CD4-positive, alpha-beta memory T cell (primary cell): ENCODE data around the gene GMPR2. TPM values are rescaled to one million over a fixed set of nuclear protein-coding genes. Genes with fewer than 3 reads are reported as not detected.
A peak's percentile ranks its signal among the peaks of the same experiment; 100 is the strongest.

Experiments used
- CTCF ChIA-PET: fragments of 350-600 bp; sonication (Branson Sonifier 250); formaldehyde crosslinking; loops from one replicate; lab custom pipeline; 2021; ENCODE audit warnings: inconsistent platforms; ENCODE audit not compliant: partially characterized antibody; lab: Charles Lee
- POLR2A ChIA-PET: fragments of 350-600 bp; sonication (Branson Sonifier 250); formaldehyde crosslinking; loops from one replicate; lab custom pipeline; 2021; ENCODE audit not compliant: partially characterized antibody; lab: Charles Lee
- DNase-seq, 5 donors: peaks; one replicate each; pipeline versions ENCODE4 v3.0.0 to v3.0.0-alpha.2; 2020 to 2022; ENCODE audit warnings: mixed read lengths in 1 of 5
- H3K27ac ChIP-seq: one replicate; pipeline ENCODE4 v1.7.0; 2013; ENCODE audit warnings: low read depth, low read length
- H3K27me3 ChIP-seq: 2 replicates; pipeline ENCODE4 v1.7.0; 2013; ENCODE audit warnings: mild to moderate bottlenecking, low read length, moderate library complexity; ENCODE audit not compliant: insufficient read depth
- H3K36me3 ChIP-seq: 2 replicates; pipeline ENCODE4 v1.7.0; 2013; ENCODE audit warnings: mild to moderate bottlenecking, low read length, moderate library complexity; ENCODE audit not compliant: insufficient read depth
- H3K4me1 ChIP-seq: 2 replicates; pipeline ENCODE4 v1.7.0; 2013; ENCODE audit warnings: mild to moderate bottlenecking, low read length, moderate library complexity; ENCODE audit not compliant: insufficient read depth
- H3K4me3 ChIP-seq, 2 donors: one replicate each; pipeline ENCODE4 v1.7.0; 2013; ENCODE audit warnings: low read length in 2 of 2, mild to moderate bottlenecking in 1 of 2
- H3K9me3 ChIP-seq, 2 donors: one replicate each; pipeline ENCODE4 v1.7.0; 2013; ENCODE audit warnings: low read length in 2 of 2, control low read depth in 1 of 2; ENCODE audit not compliant: control insufficient read depth in 1 of 2
- H3K27ac Mint-ChIP-seq, 7 donors: one replicate each; pipeline ENCODE4 v1.8.0; 2020 to 2021; ENCODE audit warnings: mixed read lengths in 7 of 7, mild to moderate bottlenecking in 6 of 7, inconsistent platforms in 3 of 7, moderate library complexity in 3 of 7
- H3K27me3 Mint-ChIP-seq, 2 donors: one replicate each; pipeline ENCODE4 v1.8.0; 2020 to 2021; ENCODE audit warnings: mixed read lengths in 2 of 2
- H3K36me3 Mint-ChIP-seq, 2 donors: one replicate each; pipeline ENCODE4 v1.8.0; 2020 to 2021; ENCODE audit warnings: mixed read lengths in 2 of 2, inconsistent platforms in 1 of 2, mild to moderate bottlenecking in 1 of 2
- H3K4me1 Mint-ChIP-seq, 4 donors: one replicate each; pipeline ENCODE4 v1.8.0; 2020 to 2021; ENCODE audit warnings: mixed read lengths in 4 of 4, mild to moderate bottlenecking in 1 of 4
- H3K4me3 Mint-ChIP-seq, 8 donors: one replicate each; pipeline ENCODE4 v1.8.0; 2020 to 2021; ENCODE audit warnings: mixed read lengths in 8 of 8, mild to moderate bottlenecking in 7 of 8, moderate library complexity in 6 of 8, inconsistent platforms in 3 of 8
- H3K9me3 Mint-ChIP-seq, 8 donors: one replicate each; pipeline ENCODE4 v1.8.0; 2020 to 2021; ENCODE audit warnings: mixed read lengths in 8 of 8, mild to moderate bottlenecking in 5 of 8, inconsistent platforms in 3 of 8, moderate library complexity in 1 of 8
- intact Hi-C: fragments of 100-400 bp; cut with micrococcal nuclease; formaldehyde crosslinking; loops from one replicate; pipeline ENCODE4 v1.15.1; 2023
- polyA plus RNA-seq, 2 donors: library from polyadenylated mRNA; unstranded; fragments of 300-500 nt; fragmentation: Illumina TruSeq; gene quantifications; one replicate each; pipeline ENCODE4 v1.2.3, GENCODE V29; 2021
- total RNA-seq, 2 experiments: library from RNA; stranded (reverse); gene quantifications; one replicate each; pipeline ENCODE4 v1.2.3, GENCODE V29; 2021

The GMPR2 gene
- total and polyA plus RNA-seq, 4 experiments from 2014 or later: 91.0 to 116 (median 99.3) TPM

DNA sequence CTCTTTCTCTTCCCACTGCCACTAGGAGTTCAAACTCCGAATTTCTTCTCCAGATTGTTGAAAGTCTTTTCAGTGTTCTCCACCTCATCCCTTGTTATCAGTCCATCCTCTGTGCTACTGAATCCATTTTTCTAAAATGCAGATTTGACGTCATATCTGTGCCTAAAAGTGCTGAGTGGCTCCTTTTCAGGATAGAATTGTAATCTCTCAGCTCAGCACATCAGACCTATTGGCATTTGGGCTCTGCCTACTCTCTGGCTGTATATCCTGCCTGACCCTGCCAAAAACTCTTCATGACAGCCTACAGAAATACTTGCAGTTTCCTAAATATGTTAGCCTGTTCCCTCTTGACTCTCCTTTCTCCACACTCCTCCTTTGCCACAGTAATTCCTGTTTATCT, 39.7 kb downstream of the GMPR2 start:
- peaks cover 28 to 55% (median 44%) of the 10 kb centered on the region in 4 donors for H3K4me1 Mint-ChIP-seq
- H3K4me1 ChIP-seq: peaks cover 33% of the 10 kb centered on the region

DNA sequence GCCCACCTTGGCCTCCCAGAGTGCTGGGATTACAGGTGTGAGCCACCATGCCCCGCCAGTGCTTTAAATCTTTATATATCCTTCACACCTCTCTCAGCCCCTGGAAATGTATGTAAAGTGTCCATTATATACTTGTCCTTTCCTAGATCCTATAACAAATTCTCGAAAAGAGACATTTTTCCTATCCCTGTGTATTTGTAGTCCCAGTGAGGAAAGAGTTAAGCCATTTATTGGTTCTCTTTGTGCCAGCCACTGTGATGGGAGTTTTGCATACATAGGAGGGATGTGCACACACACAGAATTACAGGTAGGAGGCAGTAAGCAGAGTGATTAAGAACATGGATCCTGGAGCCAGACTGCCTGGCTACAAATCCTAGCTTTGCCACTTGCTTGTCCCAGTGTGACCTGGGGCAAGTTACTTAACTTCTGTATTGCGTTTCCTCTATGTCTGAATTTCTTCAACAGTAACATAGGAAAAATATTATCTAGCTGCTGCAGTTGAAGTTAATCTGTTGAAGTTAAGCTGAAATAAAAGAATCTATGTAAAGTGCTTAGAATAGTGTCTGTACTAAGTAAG, 40.8 kb downstream of the GMPR2 start:
- H3K4me1 ChIP-seq: peaks cover 36% of the 10 kb centered on the region
- H3K36me3 ChIP-seq: peaks cover 4% of the 10 kb centered on the region
- Mint-ChIP-seq H3K9me3 (no peaks in the 10 kb centered on the region), H3K36me3 (peaks cover 9 to 13% of the 10 kb centered on the region in 2 donors), H3K4me3 (peak overlapping the region in 3 of 8 donors; percentile 32 to 59 (median 57)), H3K27ac (peak overlapping the region; percentile 88 to 100 (median 98)), H3K27me3 (no peaks in the 10 kb centered on the region), H3K4me1 (peaks cover 32 to 62% (median 48%) of the 10 kb centered on the region in 4 donors)
- intact Hi-C loops: no loop called here
- DNase-seq: no peak
- H3K27me3 ChIP-seq: no peaks in the 10 kb centered on the region
- ChIA-PET CTCF (interaction anchor here (1.0 to 3.9 kb wide), 9 partner anchors 22 to 159 kb away, joined by 3 to 23 read pairs (median 5); partner anchors contain the start of genes CIDEB, LTB4R and TINF2), POLR2A (interaction anchor here (0.6 to 6.8 kb wide), 7 partner anchors 10 to 73 kb away, joined by 3 to 82 read pairs (median 3); partner anchors contain the start of genes CIDEB, DHRS1, LTB4R and LTB4R2)
- no peak overlapping the region for H3K4me3 ChIP-seq
- H3K27ac ChIP-seq: peak overlapping the region; percentile 58
- no peaks in the 10 kb centered on the region for H3K9me3 ChIP-seq

More for the DNA sequence above, 39.7 kb downstream of the GMPR2 start:
- peak overlapping the region in 7 of 8 donors; percentile 18 to 94 (median 83) for H3K4me3 Mint-ChIP-seq
- Histone ChIP-seq H3K4me3 (peak overlapping the region in 1 of 2 donors; percentile 39), H3K27me3 (no peaks in the 10 kb centered on the region), H3K36me3 (peaks cover 7% of the 10 kb centered on the region), H3K27ac (peak overlapping the region; percentile 94), H3K9me3 (no peaks in the 10 kb centered on the region)
- H3K27ac Mint-ChIP-seq: peak overlapping the region; percentile 91 to 100 (median 99)
- intact Hi-C loops: no loop called here
- no peaks in the 10 kb centered on the region for H3K9me3 Mint-ChIP-seq
- no peak for DNase-seq
- CTCF ChIA-PET: interaction anchor here (0.9 to 6.5 kb wide), 9 partner anchors 8 to 165 kb away, joined by 3 to 84 read pairs (median 17); partner anchors contain the start of genes CIDEB, DHRS1, LTB4R and LTB4R2
- no peaks in the 10 kb centered on the region for H3K27me3 Mint-ChIP-seq
- POLR2A ChIA-PET: interaction anchor here (0.6 to 6.8 kb wide), 20 partner anchors 10 to 1170 kb away, joined by 3 to 128 read pairs (median 16); partner anchors contain the start of genes CBLN3, CHMP4A, CIDEB and DCAF11
- peaks cover 10 to 19% of the 10 kb centered on the region in 2 donors for H3K36me3 Mint-ChIP-seq

DNA sequence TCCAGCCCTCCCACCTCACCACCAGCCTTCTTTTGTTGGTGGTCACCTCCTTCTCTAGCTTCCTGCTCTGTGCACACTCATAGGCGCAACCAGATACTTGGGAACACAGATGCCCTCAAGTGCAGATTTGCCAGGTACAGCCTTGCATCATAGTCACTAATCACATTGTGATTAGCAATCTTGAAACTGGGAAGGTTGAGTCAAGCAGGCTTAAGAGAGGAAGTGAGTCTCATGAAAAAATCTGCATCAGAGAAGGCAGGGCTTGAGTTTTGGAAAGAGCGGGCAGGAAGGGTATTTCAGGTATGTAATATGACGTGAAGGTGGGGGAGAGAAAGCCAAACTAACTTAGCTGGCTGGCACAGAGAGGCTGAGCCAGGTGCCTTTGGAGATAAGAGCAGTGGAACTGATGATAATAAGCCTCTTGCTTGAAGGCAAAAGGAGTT, 41.4 kb downstream of the GMPR2 start:
- no peaks in the 10 kb centered on the region for H3K27me3 Mint-ChIP-seq
- H3K36me3 Mint-ChIP-seq: peaks cover 3 to 13% of the 10 kb centered on the region in 2 donors
- peaks cover 42% of the 10 kb centered on the region for H3K4me1 ChIP-seq
- DNase-seq: peak; percentile 61 to 84 (median 63)
- H3K27ac ChIP-seq: peak overlapping the region; percentile 58
- ChIA-PET POLR2A (interaction anchor here (0.6 to 6.8 kb wide), 7 partner anchors 10 to 74 kb away, joined by 3 to 82 read pairs (median 3); partner anchors contain the start of genes CIDEB, DHRS1, LTB4R and LTB4R2), CTCF (interaction anchor here (0.7 to 3.9 kb wide), 10 partner anchors 23 to 738 kb away, joined by 3 to 23 read pairs (median 5); partner anchors contain the start of genes CIDEB, LTB4R and TINF2)
- H3K9me3 Mint-ChIP-seq: no peaks in the 10 kb centered on the region
- H3K36me3 ChIP-seq: peaks cover 4% of the 10 kb centered on the region
- no peaks in the 10 kb centered on the region for H3K9me3 ChIP-seq
- H3K4me3 ChIP-seq: no peak overlapping the region
- intact Hi-C loops: no loop called here
- no peaks in the 10 kb centered on the region for H3K27me3 ChIP-seq
- peak overlapping the region in 7 of 8 donors; percentile 12 to 57 (median 44) for H3K4me3 Mint-ChIP-seq
- H3K4me1 Mint-ChIP-seq: peaks cover 37 to 68% (median 53%) of the 10 kb centered on the region in 4 donors
- H3K27ac Mint-ChIP-seq: peak overlapping the region; percentile 88 to 100 (median 98)

DNA sequence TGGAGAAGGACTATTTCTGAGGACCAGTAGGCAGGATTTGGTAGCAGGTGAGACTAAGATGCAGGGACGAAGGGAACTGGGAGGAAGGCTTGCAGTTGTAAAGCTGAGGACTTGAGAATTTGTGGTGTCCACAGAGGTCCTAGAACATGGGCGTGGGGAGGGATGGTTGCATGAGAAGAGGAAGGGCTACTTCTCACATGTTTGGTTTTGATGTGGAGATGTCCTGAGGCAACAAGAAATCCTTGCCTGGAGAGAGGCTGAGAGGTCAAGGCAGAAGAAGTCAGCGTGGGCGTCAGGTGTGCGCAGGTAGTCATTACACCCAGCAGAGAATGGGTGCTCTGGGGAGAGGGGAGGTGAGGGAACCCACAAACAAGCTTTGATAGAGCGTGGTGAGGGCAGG, 44.3 kb downstream of the GMPR2 start:
- CTCF ChIA-PET: interaction anchor here (2.8 to 4.1 kb wide), 3 partner anchors 20 to 56 kb away, joined by 13 to 26 read pairs (median 19); partner anchors contain the start of gene TINF2
- H3K9me3 Mint-ChIP-seq: no peaks in the 10 kb centered on the region
- no peak overlapping the region for H3K4me3 ChIP-seq
- H3K36me3 Mint-ChIP-seq: no peaks in the 10 kb centered on the region
- H3K27ac Mint-ChIP-seq: peak overlapping the region in 4 of 7 donors; percentile 20 to 84 (median 80)
- intact Hi-C loops: no loop called here
- H3K27me3 ChIP-seq: no peaks in the 10 kb centered on the region
- no peak overlapping the region for H3K27ac ChIP-seq
- no peaks in the 10 kb centered on the region for H3K27me3 Mint-ChIP-seq
- H3K4me1 Mint-ChIP-seq: peaks cover 37 to 67% (median 51%) of the 10 kb centered on the region in 4 donors
- DNase-seq: no peak
- no peaks in the 10 kb centered on the region for H3K9me3 ChIP-seq
- H3K36me3 ChIP-seq: no peaks in the 10 kb centered on the region
- POLR2A ChIA-PET: no interaction called here
- H3K4me3 Mint-ChIP-seq: peak overlapping the region in 1 of 8 donors; percentile 10
- H3K4me1 ChIP-seq: peaks cover 43% of the 10 kb centered on the region

DNA sequence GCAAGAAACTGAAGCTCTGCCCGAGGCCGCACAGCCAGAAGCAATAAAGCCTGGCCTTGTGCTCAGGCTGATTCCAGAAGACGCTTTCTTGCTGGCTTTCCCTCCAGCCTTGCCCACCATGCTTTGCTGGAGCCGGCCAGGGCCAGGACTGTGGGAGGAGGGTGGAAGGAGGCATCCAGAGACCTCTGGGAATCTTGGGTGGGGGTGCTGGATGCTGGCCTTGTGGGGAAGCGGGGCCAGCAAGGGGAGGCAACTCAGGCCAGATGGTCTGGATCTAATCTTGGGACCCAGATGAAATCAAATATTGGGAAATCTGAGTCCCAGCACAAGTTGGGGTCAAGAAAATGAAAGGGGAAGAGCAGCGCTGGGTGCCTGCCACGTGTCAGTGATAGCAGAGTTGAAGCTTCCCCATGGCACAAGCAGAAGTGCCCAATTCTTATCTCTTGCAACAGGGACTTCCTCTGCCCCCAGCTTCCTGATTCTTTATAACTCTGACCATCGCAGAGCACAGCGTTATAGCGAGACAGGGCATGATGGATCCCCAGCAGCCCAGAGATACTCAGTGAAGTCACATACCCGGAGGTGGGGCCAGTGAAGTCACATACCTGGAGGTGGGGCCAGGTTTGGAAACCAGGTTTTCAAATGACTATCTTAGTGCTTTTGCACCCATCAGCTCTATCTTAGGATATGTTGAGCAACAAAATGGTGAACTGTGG, 45.0 kb downstream of the GMPR2 start:
- H3K27me3 Mint-ChIP-seq: no peaks in the 10 kb centered on the region
- Histone ChIP-seq H3K27ac (no peak overlapping the region), H3K4me3 (no peak overlapping the region), H3K36me3 (no peaks in the 10 kb centered on the region), H3K27me3 (no peaks in the 10 kb centered on the region), H3K4me1 (peaks cover 36% of the 10 kb centered on the region), H3K9me3 (no peaks in the 10 kb centered on the region)
- intact Hi-C loops: no loop called here
- no peaks in the 10 kb centered on the region for H3K9me3 Mint-ChIP-seq
- H3K4me3 Mint-ChIP-seq: no peak overlapping the region
- H3K4me1 Mint-ChIP-seq: peaks cover 30 to 60% (median 45%) of the 10 kb centered on the region in 4 donors
- ChIA-PET POLR2A (interaction anchor here (3.1 kb wide), 1 partner anchor 22 kb away, joined by 9 read pairs; the partner anchor contains the start of genes DHRS1 and NOP9), CTCF (interaction anchor here (0.6 to 4.1 kb wide), 5 partner anchors 9 to 55 kb away, joined by 3 to 26 read pairs (median 19); partner anchors contain the start of genes CIDEB and TINF2)
- no peaks in the 10 kb centered on the region for H3K36me3 Mint-ChIP-seq
- no peak for DNase-seq
- peak overlapping the region in 4 of 7 donors; percentile 81 to 91 (median 86) for H3K27ac Mint-ChIP-seq

DNA sequence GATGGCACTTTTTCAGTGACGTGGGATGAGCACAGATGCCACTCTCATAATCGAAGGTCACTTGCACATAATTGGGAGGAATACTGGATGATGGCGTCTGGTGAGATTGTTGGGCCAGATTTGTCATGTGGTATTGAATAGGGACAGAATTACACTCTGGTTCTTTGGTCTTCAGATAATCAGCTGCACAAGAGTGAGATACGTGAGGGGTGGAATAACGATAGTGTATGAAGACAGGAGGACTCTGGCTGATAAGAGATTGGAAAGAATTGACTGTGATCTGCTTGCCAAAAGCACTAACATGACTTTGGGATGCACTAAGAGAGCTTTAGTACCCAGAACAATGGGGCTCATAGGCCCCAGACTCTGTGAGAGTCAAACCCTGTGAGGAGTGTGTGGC, 45.7 kb downstream of the GMPR2 start:
- no peaks in the 10 kb centered on the region for H3K9me3 ChIP-seq
- Mint-ChIP-seq H3K27ac (peak overlapping the region; percentile 71 to 95 (median 91)), H3K4me1 (peaks cover 28 to 55% (median 40%) of the 10 kb centered on the region in 4 donors), H3K4me3 (peak overlapping the region in 3 of 8 donors; percentile 5 to 45 (median 7)), H3K27me3 (no peaks in the 10 kb centered on the region), H3K9me3 (no peaks in the 10 kb centered on the region), H3K36me3 (no peaks in the 10 kb centered on the region)
- H3K27me3 ChIP-seq: no peaks in the 10 kb centered on the region
- peaks cover 34% of the 10 kb centered on the region for H3K4me1 ChIP-seq
- ChIA-PET CTCF (interaction anchor here (0.6 to 4.1 kb wide), 5 partner anchors 9 to 55 kb away, joined by 3 to 26 read pairs (median 19); partner anchors contain the start of genes CIDEB and TINF2), POLR2A (interaction anchor here (1.7 to 3.1 kb wide), 3 partner anchors 21 to 90 kb away, joined by 5 to 17 read pairs (median 9); partner anchors contain the start of genes DHRS1, IPO4, NOP9 and TINF2)
- DNase-seq: no peak
- H3K36me3 ChIP-seq: no peaks in the 10 kb centered on the region
- intact Hi-C loops: no loop called here
- H3K4me3 ChIP-seq: no peak overlapping the region
- H3K27ac ChIP-seq: no peak overlapping the region
